HEK293 (cell line): Measurements from ENCODE around the gene CCSER2.

Experiments used
- CTCF ChIA-PET: fragments of 350-600 bp; formaldehyde crosslinking; extraction: SDS; loops from one replicate; lab custom pipeline; 2021; ENCODE audit warnings: antibody characterized with exemption; lab: Yijun Ruan, JAX
- POLR2A ChIA-PET: fragments of 300-600 bp; formaldehyde crosslinking; extraction: SDS; loops from one replicate; lab custom pipeline; 2020; ENCODE audit warnings: antibody characterized with exemption, inconsistent platforms; lab: Yijun Ruan, JAX
- H3K27ac ChIP-seq: fragments of 200-500 bp; sonication (Bioruptor generic); 2 replicates; pipeline ENCODE4 v1.5.1; 2014; ENCODE audit warnings: low read depth, low read length, control low read depth, inconsistent platforms; ENCODE audit errors: extremely low read depth
- H3K36me3 ChIP-seq, 2 experiments: fragments of 200-500 bp in 1 of 2; sonication (Bioruptor generic) in 1 of 2; 1 replicate in 1 of 2; 2 replicates in 1 of 2; pipeline ENCODE4 v1.5.1; 2014 to 2017; ENCODE audit warnings: inconsistent platforms in 2 of 2, low read length in 2 of 2; ENCODE audit not compliant: control insufficient read depth in 2 of 2, insufficient read depth in 1 of 2
- H3K4me1 ChIP-seq: fragments of 200-500 bp; sonication (Bioruptor generic); 2 replicates; pipeline ENCODE4 v1.5.1; 2014; ENCODE audit warnings: mild to moderate bottlenecking, low read length, inconsistent platforms; ENCODE audit not compliant: control insufficient read depth, insufficient read depth
- H3K4me3 ChIP-seq: 2 replicates; pipeline ENCODE4 v1.5.1; 2011; ENCODE audit warnings: low read depth, mild to moderate bottlenecking, control low read depth, low read length, moderate library complexity
- H3K9me3 ChIP-seq: fragments of 200-500 bp; sonication (Bioruptor generic); 2 replicates; pipeline ENCODE4 v1.5.1; 2014; ENCODE audit warnings: low read depth, low read length, inconsistent platforms; ENCODE audit not compliant: control insufficient read depth, insufficient read depth
- ZFP41 ChIP-seq: fragments of 450-650 bp; formaldehyde crosslinking; IDR thresholded peaks from 2 replicates; pipeline ENCODE4 v1.5.1; 2016; ENCODE audit warnings: missing biosample characterization, missing genetic modification characterization, borderline replicate concordance
- ZNF155 ChIP-seq: fragments of 450-650 bp; formaldehyde crosslinking; IDR thresholded peaks from 2 replicates; pipeline ENCODE4 v1.5.1; 2016; ENCODE audit warnings: missing biosample characterization, missing genetic modification characterization
- ZNF211 ChIP-seq: fragments of 450-650 bp; formaldehyde crosslinking; IDR thresholded peaks from 2 replicates; pipeline ENCODE4 v1.5.1; 2016; ENCODE audit warnings: low read depth, missing biosample characterization, missing genetic modification characterization
- ZNF274 ChIP-seq, 2 experiments: fragments of 200-500 bp in 1 of 2; fragments of 450-650 bp in 1 of 2; sonication (Bioruptor generic) in 1 of 2; formaldehyde crosslinking in 1 of 2; IDR thresholded peaks; 2 replicates each; pipeline versions ENCODE4 v1.5.1 to v1.6.1; 2014 to 2016; ENCODE audit warnings: borderline replicate concordance in 1 of 2, inconsistent platforms in 1 of 2, low read length in 1 of 2, missing biosample characterization in 1 of 2, missing genetic modification characterization in 1 of 2
- ZNF335 ChIP-seq: fragments of 450-650 bp; formaldehyde crosslinking; conservative IDR thresholded peaks from 2 replicates; pipeline ENCODE4 v1.5.1; 2016; ENCODE audit warnings: missing biosample characterization, missing genetic modification characterization
- ZNF473 ChIP-seq: fragments of 450-650 bp; formaldehyde crosslinking; IDR thresholded peaks from 2 replicates; pipeline ENCODE4 v1.5.1; 2017; ENCODE audit warnings: missing biosample characterization, missing genetic modification characterization
- ZNF76 ChIP-seq: fragments of 450-650 bp; formaldehyde crosslinking; IDR thresholded peaks from 2 replicates; pipeline ENCODE4; 2016; ENCODE audit warnings: low read depth, missing biosample characterization, missing genetic modification characterization, borderline replicate concordance
- ZSCAN23 ChIP-seq: fragments of 450-650 bp; formaldehyde crosslinking; IDR thresholded peaks from 2 replicates; pipeline ENCODE4 v1.5.1; 2016; ENCODE audit warnings: missing biosample characterization, missing genetic modification characterization
- TF ChIP-seq, protein P1 (sequence below): fragments of 450-650 bp; formaldehyde crosslinking; IDR thresholded peaks from 2 replicates; pipeline ENCODE4 v1.5.1; 2016; ENCODE audit warnings: missing biosample characterization, missing genetic modification characterization, low read depth
- TF ChIP-seq, protein P2 (sequence below): fragments of 450-650 bp; formaldehyde crosslinking; IDR thresholded peaks from 2 replicates; pipeline ENCODE4 v1.5.1; 2016; ENCODE audit warnings: missing biosample characterization, missing genetic modification characterization
- TF ChIP-seq, protein P3 (sequence below): fragments of 450-650 bp; formaldehyde crosslinking; IDR thresholded peaks from 2 replicates; pipeline ENCODE4 v1.5.1; 2017; ENCODE audit warnings: missing biosample characterization, missing genetic modification characterization
- TF ChIP-seq, protein P4 (sequence below): fragments of 450-650 bp; formaldehyde crosslinking; IDR thresholded peaks from 2 replicates; pipeline ENCODE4 v1.5.1; 2016; ENCODE audit warnings: missing biosample characterization, missing genetic modification characterization
- TF ChIP-seq, protein P5 (sequence below): fragments of 450-650 bp; formaldehyde crosslinking; IDR thresholded peaks from 2 replicates; pipeline ENCODE4 v1.5.1; 2016; ENCODE audit warnings: missing biosample characterization, missing genetic modification characterization

The CCSER2 gene

DNA sequence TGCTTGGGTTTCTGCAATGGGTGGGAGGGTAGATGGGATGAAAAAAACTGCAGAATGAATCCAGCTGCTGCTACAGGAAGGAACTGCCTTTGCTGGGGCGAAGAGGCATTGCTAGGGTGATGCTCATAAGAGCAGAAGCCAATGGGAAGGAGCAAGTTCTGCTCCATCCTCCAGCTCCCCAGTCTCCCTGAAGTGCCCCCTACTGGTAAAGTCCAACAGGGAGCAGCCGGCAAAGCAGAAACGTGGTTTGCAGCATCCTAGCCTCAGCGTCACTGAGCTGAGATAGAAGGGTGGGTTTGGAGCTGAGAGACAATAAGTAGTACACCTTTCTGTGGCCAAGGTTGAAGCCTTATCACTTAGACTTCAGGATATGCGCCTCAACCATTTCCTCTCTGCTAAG lies 220.5 kb downstream of the CCSER2 start:
- Histone ChIP-seq H3K9me3 (no peaks in the 10 kb centered on the region), H3K36me3 (no peaks in the 10 kb centered on the region), H3K4me1 (no peaks in the 10 kb centered on the region), H3K27ac (no peak overlapping the region)
- POLR2A ChIA-PET = no interaction called here
- CTCF ChIA-PET = interaction anchor here (0.6 to 5.8 kb wide), 15 partner anchors 9 to 283 kb away, joined by 3 to 61 read pairs (median 3); no protein-coding TSS in a partner anchor
- TF ChIP-seq ZNF473 (tag by site-specific recombination) (no peak), ZNF335 (tag by site-specific recombination) (no peak), ZNF274 (IDR thresholded peaks at IDR 0.05; ENCODE audit: low read length) (no peak), ZNF274 (tag by site-specific recombination; IDR thresholded peaks at IDR 0.05; ENCODE audit: borderline replicate concordance) (no peak), ZNF155 (tag by site-specific recombination) (no peak), ZNF76 (tag by site-specific recombination) (no peak)
- TF ChIP-seq, protein P1, sequence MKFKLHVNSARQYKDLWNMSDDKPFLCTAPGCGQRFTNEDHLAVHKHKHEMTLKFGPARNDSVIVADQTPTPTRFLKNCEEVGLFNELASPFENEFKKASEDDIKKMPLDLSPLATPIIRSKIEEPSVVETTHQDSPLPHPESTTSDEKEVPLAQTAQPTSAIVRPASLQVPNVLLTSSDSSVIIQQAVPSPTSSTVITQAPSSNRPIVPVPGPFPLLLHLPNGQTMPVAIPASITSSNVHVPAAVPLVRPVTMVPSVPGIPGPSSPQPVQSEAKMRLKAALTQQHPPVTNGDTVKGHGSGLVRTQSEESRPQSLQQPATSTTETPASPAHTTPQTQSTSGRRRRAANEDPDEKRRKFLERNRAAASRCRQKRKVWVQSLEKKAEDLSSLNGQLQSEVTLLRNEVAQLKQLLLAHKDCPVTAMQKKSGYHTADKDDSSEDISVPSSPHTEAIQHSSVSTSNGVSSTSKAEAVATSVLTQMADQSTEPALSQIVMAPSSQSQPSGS (tag by site-specific recombination) = no peak
- TF ChIP-seq, all 188 proteins: peak for 0
- no peak overlapping the region for H3K4me3 ChIP-seq

DNA sequence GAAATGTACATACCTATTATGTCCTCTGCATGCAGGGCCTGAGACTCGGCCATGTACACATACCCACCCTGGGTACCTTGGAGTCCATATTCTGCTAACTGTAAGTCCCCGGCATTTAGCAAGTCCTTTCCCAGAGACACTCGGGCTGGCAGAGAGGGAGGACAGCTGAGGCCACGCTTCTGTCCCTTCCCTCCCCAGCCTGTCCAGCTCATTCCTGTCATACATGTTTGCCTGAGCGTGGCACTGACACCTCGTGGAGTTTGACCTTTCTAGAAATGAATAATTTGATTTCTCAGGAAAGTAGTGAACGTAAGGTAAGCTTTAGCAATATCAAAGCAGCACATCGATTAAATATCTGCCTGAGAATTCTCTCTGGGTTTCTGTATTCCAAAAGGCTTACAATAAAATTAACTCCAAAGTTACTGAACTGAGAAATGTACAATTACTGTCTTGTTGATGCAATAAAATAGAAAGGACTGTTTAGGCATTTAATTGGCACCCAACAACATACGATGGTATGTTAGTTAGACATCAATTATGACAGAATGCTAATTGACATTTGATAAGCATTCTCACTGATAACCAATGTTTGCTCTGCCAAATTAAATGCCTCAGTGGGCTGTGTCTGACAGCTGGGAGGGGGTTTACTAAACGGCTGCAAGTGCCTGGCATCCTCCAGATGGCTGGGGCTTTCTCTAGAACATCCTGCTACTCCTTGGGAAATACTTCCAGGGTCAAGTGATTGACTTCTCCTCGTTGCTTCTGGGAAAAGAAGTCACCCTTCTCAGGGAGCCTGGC lies 221.2 kb downstream of the CCSER2 start:
- TF ChIP-seq, protein P2, sequence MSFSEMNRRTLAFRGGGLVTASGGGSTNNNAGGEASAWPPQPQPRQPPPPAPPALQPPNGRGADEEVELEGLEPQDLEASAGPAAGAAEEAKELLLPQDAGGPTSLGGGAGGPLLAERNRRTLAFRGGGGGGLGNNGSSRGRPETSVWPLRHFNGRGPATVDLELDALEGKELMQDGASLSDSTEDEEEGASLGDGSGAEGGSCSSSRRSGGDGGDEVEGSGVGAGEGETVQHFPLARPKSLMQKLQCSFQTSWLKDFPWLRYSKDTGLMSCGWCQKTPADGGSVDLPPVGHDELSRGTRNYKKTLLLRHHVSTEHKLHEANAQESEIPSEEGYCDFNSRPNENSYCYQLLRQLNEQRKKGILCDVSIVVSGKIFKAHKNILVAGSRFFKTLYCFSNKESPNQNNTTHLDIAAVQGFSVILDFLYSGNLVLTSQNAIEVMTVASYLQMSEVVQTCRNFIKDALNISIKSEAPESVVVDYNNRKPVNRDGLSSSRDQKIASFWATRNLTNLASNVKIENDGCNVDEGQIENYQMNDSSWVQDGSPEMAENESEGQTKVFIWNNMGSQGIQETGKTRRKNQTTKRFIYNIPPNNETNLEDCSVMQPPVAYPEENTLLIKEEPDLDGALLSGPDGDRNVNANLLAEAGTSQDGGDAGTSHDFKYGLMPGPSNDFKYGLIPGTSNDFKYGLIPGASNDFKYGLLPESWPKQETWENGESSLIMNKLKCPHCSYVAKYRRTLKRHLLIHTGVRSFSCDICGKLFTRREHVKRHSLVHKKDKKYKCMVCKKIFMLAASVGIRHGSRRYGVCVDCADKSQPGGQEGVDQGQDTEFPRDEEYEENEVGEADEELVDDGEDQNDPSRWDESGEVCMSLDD (tag by site-specific recombination) = no peak
- TF ChIP-seq ZSCAN23 (tag by site-specific recombination) (no peak), ZNF211 (tag by site-specific recombination) (no peak), ZNF155 (tag by site-specific recombination) (no peak), ZFP41 (no peak)
- TF ChIP-seq, protein P3, sequence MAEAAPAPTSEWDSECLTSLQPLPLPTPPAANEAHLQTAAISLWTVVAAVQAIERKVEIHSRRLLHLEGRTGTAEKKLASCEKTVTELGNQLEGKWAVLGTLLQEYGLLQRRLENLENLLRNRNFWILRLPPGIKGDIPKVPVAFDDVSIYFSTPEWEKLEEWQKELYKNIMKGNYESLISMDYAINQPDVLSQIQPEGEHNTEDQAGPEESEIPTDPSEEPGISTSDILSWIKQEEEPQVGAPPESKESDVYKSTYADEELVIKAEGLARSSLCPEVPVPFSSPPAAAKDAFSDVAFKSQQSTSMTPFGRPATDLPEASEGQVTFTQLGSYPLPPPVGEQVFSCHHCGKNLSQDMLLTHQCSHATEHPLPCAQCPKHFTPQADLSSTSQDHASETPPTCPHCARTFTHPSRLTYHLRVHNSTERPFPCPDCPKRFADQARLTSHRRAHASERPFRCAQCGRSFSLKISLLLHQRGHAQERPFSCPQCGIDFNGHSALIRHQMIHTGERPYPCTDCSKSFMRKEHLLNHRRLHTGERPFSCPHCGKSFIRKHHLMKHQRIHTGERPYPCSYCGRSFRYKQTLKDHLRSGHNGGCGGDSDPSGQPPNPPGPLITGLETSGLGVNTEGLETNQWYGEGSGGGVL (tag by site-specific recombination) = no peak
- TF ChIP-seq, protein P4, sequence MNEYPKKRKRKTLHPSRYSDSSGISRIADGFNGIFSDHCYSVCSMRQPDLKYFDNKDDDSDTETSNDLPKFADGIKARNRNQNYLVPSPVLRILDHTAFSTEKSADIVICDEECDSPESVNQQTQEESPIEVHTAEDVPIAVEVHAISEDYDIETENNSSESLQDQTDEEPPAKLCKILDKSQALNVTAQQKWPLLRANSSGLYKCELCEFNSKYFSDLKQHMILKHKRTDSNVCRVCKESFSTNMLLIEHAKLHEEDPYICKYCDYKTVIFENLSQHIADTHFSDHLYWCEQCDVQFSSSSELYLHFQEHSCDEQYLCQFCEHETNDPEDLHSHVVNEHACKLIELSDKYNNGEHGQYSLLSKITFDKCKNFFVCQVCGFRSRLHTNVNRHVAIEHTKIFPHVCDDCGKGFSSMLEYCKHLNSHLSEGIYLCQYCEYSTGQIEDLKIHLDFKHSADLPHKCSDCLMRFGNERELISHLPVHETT (tag by site-specific recombination) = no peak
- TF ChIP-seq, protein P5, sequence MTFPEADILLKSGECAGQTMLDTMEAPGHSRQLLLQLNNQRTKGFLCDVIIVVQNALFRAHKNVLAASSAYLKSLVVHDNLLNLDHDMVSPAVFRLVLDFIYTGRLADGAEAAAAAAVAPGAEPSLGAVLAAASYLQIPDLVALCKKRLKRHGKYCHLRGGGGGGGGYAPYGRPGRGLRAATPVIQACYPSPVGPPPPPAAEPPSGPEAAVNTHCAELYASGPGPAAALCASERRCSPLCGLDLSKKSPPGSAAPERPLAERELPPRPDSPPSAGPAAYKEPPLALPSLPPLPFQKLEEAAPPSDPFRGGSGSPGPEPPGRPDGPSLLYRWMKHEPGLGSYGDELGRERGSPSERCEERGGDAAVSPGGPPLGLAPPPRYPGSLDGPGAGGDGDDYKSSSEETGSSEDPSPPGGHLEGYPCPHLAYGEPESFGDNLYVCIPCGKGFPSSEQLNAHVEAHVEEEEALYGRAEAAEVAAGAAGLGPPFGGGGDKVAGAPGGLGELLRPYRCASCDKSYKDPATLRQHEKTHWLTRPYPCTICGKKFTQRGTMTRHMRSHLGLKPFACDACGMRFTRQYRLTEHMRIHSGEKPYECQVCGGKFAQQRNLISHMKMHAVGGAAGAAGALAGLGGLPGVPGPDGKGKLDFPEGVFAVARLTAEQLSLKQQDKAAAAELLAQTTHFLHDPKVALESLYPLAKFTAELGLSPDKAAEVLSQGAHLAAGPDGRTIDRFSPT (tag by site-specific recombination) = no peak
- POLR2A ChIA-PET = no interaction called here
- no peaks in the 10 kb centered on the region for H3K9me3 ChIP-seq
- H3K4me1 ChIP-seq = no peaks in the 10 kb centered on the region
- H3K27ac ChIP-seq = no peak overlapping the region
- H3K36me3 ChIP-seq = no peaks in the 10 kb centered on the region
- CTCF ChIA-PET = interaction anchor here (0.6 to 5.8 kb wide), 15 partner anchors 8 to 285 kb away, joined by 3 to 61 read pairs (median 3); no protein-coding TSS in a partner anchor
- H3K4me3 ChIP-seq = no peak overlapping the region
